Motor neuron (in vitro differentiated cells): Measurements from ENCODE around the gene DDX50. TPM values are rescaled to one million over a fixed set of nuclear protein-coding genes. Genes with fewer than 3 reads are reported as not detected.
"Not testable (repeated sequence)": the region's sequence is repeated elsewhere in the genome, so short reads cannot be mapped to it uniquely, and the experiment has no call there.

ENCODE experiments used
- ATAC-seq, 8 experiments: fragments of 200-7000 bp; cut with Tn5 transposase; replicated peaks in 6 of 8; 2 replicates each; pipeline ENCODE4 v1.8.0; 2021; ENCODE audit warnings: mild to moderate bottlenecking in 8 of 8, moderate library complexity in 8 of 8
- H3K27ac ChIP-seq, 2 donors: fragments of 250-450 bp; sonication (Bioruptor Pico); 2 replicates each; pipeline ENCODE4 v1.9.0; 2021; ENCODE audit warnings: antibody characterized with exemption in 2 of 2, mild to moderate bottlenecking in 2 of 2, moderate library complexity in 1 of 2
- H3K4me1 ChIP-seq, 2 donors: fragments of 250-450 bp; sonication (Bioruptor Pico); replicated peaks in 1 of 2; 2 replicates each; pipeline ENCODE4 v1.6.1; 2021; ENCODE audit warnings: antibody characterized with exemption in 2 of 2, mild to moderate bottlenecking in 2 of 2, moderate library complexity in 1 of 2
- H3K4me3 ChIP-seq, 5 donors: fragments of 250-450 bp; sonication (Bioruptor Pico); 2 replicates each; pipeline ENCODE4 v1.9.0; 2021; ENCODE audit warnings: antibody characterized with exemption in 5 of 5, mild to moderate bottlenecking in 5 of 5, moderate library complexity in 4 of 5
- WGBS, 10 experiments: fragments of 450-650 bp; shearing (Covaris generic); methylation state at CpG; one replicate each; pipeline ENCODE4 v1.0.0; 2022; 5-methylcytosine and 5-hydroxymethylcytosine counted together
- in situ Hi-C, 9 experiments: fragments of 400-800 bp; cut with MboI; loops; one replicate each; pipeline ENCODE4 v1.15.0; 2021; ENCODE audit warnings: low sequenced_read_pairs in 9 of 9, low pct_unique_long_range_greater_than_20kb in 2 of 9; ENCODE audit not compliant: unreplicated experiment in 9 of 9
- total RNA-seq, 8 experiments: library from RNA; unstranded; fragments of 300-600 nt; gene quantifications; 2 replicates each; pipeline versions ENCODE4 v1.2.3 to v1.2.4, GENCODE V29; 2022

The DDX50 gene
- total RNA-seq, 8 experiments from 2014 or later: 38.5 to 65.7 (median 52.9) TPM

GRCh38 chr10:68959695-68960527 lies 58.8 kb downstream of the DDX50 start:
- in situ Hi-C loops: no loop called here
- 73 to 100% (median 98%) methylated on average over 1 to 4 of the region's 4 CpGs for WGBS, 10 experiments
- Histone ChIP-seq H3K27ac (no peak overlapping the region), H3K4me1 (peaks cover 5 to 9% of the 10 kb centered on the region in 2 donors), H3K4me3 (no peak overlapping the region)
- no peak for ATAC-seq

- in situ Hi-C loops: no loop called here
- WGBS, 10 experiments: 75 to 100% (median 95%) methylated on average over 2 to 4 of the region's 4 CpGs; no CpG with 5 or more reads in 1 of the 10 experiments
- no peak overlapping the region for H3K27ac ChIP-seq
- no peaks in the 10 kb centered on the region for H3K4me1 ChIP-seq
- ATAC-seq: no peak
- no peak overlapping the region for H3K4me3 ChIP-seq
Measured at GRCh38 chr10:68963151-68963550, 62.0 kb downstream of the DDX50 start.

- WGBS, 10 experiments: 60 to 100% (median 90%) methylated on average over 1 to 5 of the region's 5 CpGs
- in situ Hi-C loops: no loop called here
- no peaks in the 10 kb centered on the region for H3K4me1 ChIP-seq
- no peak for ATAC-seq
- no peak overlapping the region for H3K27ac ChIP-seq
- H3K4me3 ChIP-seq: no peak overlapping the region
Measured at GRCh38 chr10:68973975-68974374, 72.9 kb downstream of the DDX50 start.

- H3K27ac ChIP-seq, H3K4me3 ChIP-seq, H3K4me1 ChIP-seq, in situ Hi-C loops, ATAC-seq: not testable (repeated sequence)
- 80 to 100% (median 100%) methylated on average over 1 to 2 of the region's 5 CpGs; no CpG with 5 or more reads in 3 of the 10 experiments for WGBS, 10 experiments
Measured at GRCh38 chr10:68975936-68976473, 74.9 kb downstream of the DDX50 start.

- H3K4me3 ChIP-seq, in situ Hi-C loops, H3K4me1 ChIP-seq, ATAC-seq, H3K27ac ChIP-seq: not testable (repeated sequence)
- WGBS, 10 experiments: 81 to 100% (median 93%) methylated on average over 2 to 6 of the region's 6 CpGs; no CpG with 5 or more reads in 4 of the 10 experiments
Measured at GRCh38 chr10:68979738-68980137, 78.6 kb downstream of the DDX50 start.

GRCh38 chr10:68981074-68981473 lies 80.0 kb downstream of the DDX50 start:
- Histone ChIP-seq H3K4me1 (no peaks in the 10 kb centered on the region), H3K27ac (no peak overlapping the region), H3K4me3 (no peak overlapping the region)
- in situ Hi-C loops: no loop called here
- peak in 1 of 8 experiments; percentile 36 for ATAC-seq
- 80 to 100% (median 100%) methylated on average over 1 of the region's 1 CpG for WGBS, 10 experiments

GRCh38 chr10:68982389-68982788 lies 81.3 kb downstream of the DDX50 start:
- no peak overlapping the region for H3K4me3 ChIP-seq
- 80 to 100% (median 95%) methylated on average over 2 to 11 of the region's 11 CpGs; no CpG with 5 or more reads in 2 of the 10 experiments for WGBS, 10 experiments
- H3K27ac ChIP-seq: no peak overlapping the region
- in situ Hi-C loops: no loop called here
- no peaks in the 10 kb centered on the region for H3K4me1 ChIP-seq
- no peak for ATAC-seq

GRCh38 chr10:68987611-68988010 lies 86.5 kb downstream of the DDX50 start:
- Histone ChIP-seq H3K4me3 (no peak overlapping the region), H3K27ac (no peak overlapping the region), H3K4me1 (peaks cover 8 to 20% of the 10 kb centered on the region in 2 donors)
- no peak for ATAC-seq
- WGBS, 10 experiments: 39 to 100% (median 86%) methylated on average over 1 to 3 of the region's 3 CpGs; no CpG with 5 or more reads in 1 of the 10 experiments
- in situ Hi-C loops: no loop called here

GRCh38 chr10:68988530-68989316 lies 87.6 kb downstream of the DDX50 start, which contains the start of gene KIFBP:
Gene KIFBP, plus strand, starts transcription at chr10:68988803. Its CDS starts 30 bp downstream, at chr10:68988833.
- in situ Hi-C loops: no loop called here
- ATAC-seq: peak; percentile 80 to 94 (median 92)
- WGBS, 10 experiments: 0 to 7% (median 0%) methylated on average over 4 to 28 of the region's 62 CpGs
- Histone ChIP-seq H3K4me3 (peak within 1 kb of the TSS; percentile 65 to 80 (median 73)), H3K27ac (peak within 1 kb of the TSS; percentile 79 to 90), H3K4me1 (peaks cover 14 to 30% of the 10 kb centered on the region in 2 donors)

- H3K4me1 ChIP-seq: peaks cover 14 to 30% of the 10 kb centered on the region in 2 donors
- H3K4me3 ChIP-seq: peak overlapping the region; percentile 65 to 80 (median 73)
- peak in 1 of 8 experiments; percentile 1 for ATAC-seq
- WGBS, 10 experiments: 0 to 75% (median 30%) methylated on average over 1 to 17 of the region's 22 CpGs; no CpG with 5 or more reads in 1 of the 10 experiments
- H3K27ac ChIP-seq: peak overlapping the region; percentile 79 to 90
- in situ Hi-C loops: no loop called here
Measured at GRCh38 chr10:68989317-68989990, 88.3 kb downstream of the DDX50 start.

- H3K4me3 ChIP-seq: no peak overlapping the region
- ATAC-seq: peak in 1 of 8 experiments; percentile 14
- in situ Hi-C loops: no loop called here
- H3K27ac ChIP-seq: no peak overlapping the region
- 20 to 86% (median 66%) methylated on average over 1 to 2 of the region's 2 CpGs; no CpG with 5 or more reads in 4 of the 10 experiments for WGBS, 10 experiments
- peaks cover 14 to 29% of the 10 kb centered on the region in 2 donors for H3K4me1 ChIP-seq
Measured at GRCh38 chr10:68992636-68993440, 91.7 kb downstream of the DDX50 start.
